Heart left ventricle (tissue), 16 donors: ENCODE results near the gene SFRP4. TPM values are rescaled to one million over a fixed set of nuclear protein-coding genes. Genes with fewer than 3 reads are reported as not detected.

ENCODE experiments used
- ATAC-seq, 4 donors: fragments of 200-7000 bp; cut with Tn5 transposase; one replicate each; pipeline ENCODE4 v1.9.1; 2020 to 2022; ENCODE audit warnings: moderate library complexity in 4 of 4, mild to moderate bottlenecking in 3 of 4, moderate number of reproducible peaks in 1 of 4
- DNase-seq, 5 donors: peaks; one replicate each; pipeline ENCODE4 v3.0.0-alpha.2; 2020
- H3K27ac ChIP-seq, 12 donors: fragments of 200-600 bp; sonication (generic) in 4 of 12; one replicate each; pipeline versions ENCODE4 v1.5.0 to v1.8.0; 2016 to 2022; ENCODE audit warnings: mild to moderate bottlenecking in 2 of 12
- H3K27me3 ChIP-seq, 9 donors: fragments of 200-600 bp; sonication (generic) in 2 of 9; one replicate each; pipeline versions ENCODE4 v1.5.1 to v1.8.0; 2016 to 2022; ENCODE audit warnings: mild to moderate bottlenecking in 3 of 9
- H3K36me3 ChIP-seq, 9 donors: fragments of 200-600 bp; sonication (generic) in 2 of 9; one replicate each; pipeline versions ENCODE4 v1.5.0 to v1.8.0; 2018 to 2022; ENCODE audit warnings: mild to moderate bottlenecking in 2 of 9
- H3K4me1 ChIP-seq, 12 donors: fragments of 200-600 bp; sonication (generic) in 4 of 12; one replicate each; pipeline versions ENCODE4 v1.5.0 to v1.8.0; 2016 to 2022; ENCODE audit warnings: mild to moderate bottlenecking in 3 of 12
- H3K4me3 ChIP-seq, 12 donors: fragments of 200-600 bp; sonication (generic) in 4 of 12; one replicate each; pipeline versions ENCODE4 v1.5.0 to v1.8.0; 2017 to 2022; ENCODE audit warnings: mild to moderate bottlenecking in 9 of 12, moderate library complexity in 4 of 12
- H3K9me3 ChIP-seq, 12 donors: fragments of 200-600 bp; sonication (generic) in 4 of 12; one replicate each; pipeline versions ENCODE4 v1.5.0 to v1.8.0; 2016 to 2022; ENCODE audit warnings: mild to moderate bottlenecking in 1 of 12
- CTCF ChIP-seq, 12 donors: fragments of 200-600 bp; sonication (generic) in 4 of 12; IDR thresholded peaks; one replicate each; pipeline versions ENCODE4 v1.5.0 to v1.8.0; 2018 to 2022; ENCODE audit warnings: antibody characterized with exemption in 12 of 12, mild to moderate bottlenecking in 5 of 12
- POLR2A ChIP-seq, 2 donors: fragments of 450-650 bp; IDR thresholded peaks; one replicate each; pipeline ENCODE4 v1.6.1; 2017; ENCODE audit warnings: antibody characterized with exemption in 2 of 2, mild to moderate bottlenecking in 2 of 2, moderate library complexity in 2 of 2
- WGBS, 4 donors: extraction: QIAGEN DNeasy Blood & Tissue Kit in 2 of 4; methylation state at CpG; one replicate each; pipeline versions ENCODE4 v1.1.5 to v1.1.7; 2013 to 2018; 5-methylcytosine and 5-hydroxymethylcytosine counted together
- intact Hi-C, 10 donors: fragments of 100-400 bp; cut with DNase I; formaldehyde crosslinking; loops; one replicate each; pipeline versions ENCODE4 v1.11.1 to v1.14.2; 2022
- polyA plus RNA-seq, 2 donors: library from polyadenylated mRNA; stranded (reverse); fragments of 200-250 nt; gene quantifications; one replicate each; pipeline ENCODE4 v1.2.3, GENCODE V29; 2013
- total RNA-seq, 9 donors: library from RNA; depleted of rRNA in 2 of 9; stranded (reverse); fragments of >200 nt in 2 of 9; fragmentation: NEBNext Ultra II Directional in 3 of 9; extraction: Animal tissue kit (Norgen Biotek cat#: 25700) in 3 of 9; gene quantifications; one replicate each; pipeline versions ENCODE4 v1.1.0 to v1.2.4, GENCODE V29; 2016 to 2023
- donor health status: ischemic (EF 13 %, LVEDD 7.1; RV severe dilation, severe dysfunction).
- donor health status: healthy with polysubstance abuse.
- donor health status: DM: no; HTN: yes; CAD: no.
- donor health status: DM: no; HTN: no; CAD: no.
- donor health status: ischemic (EF 25% LVEDD 6.9; RV normal size, moderate dysfunction).
- donor health status: ischemic (EF 25% LVEDD 5.7; RV mildly dilated, moderate dysfunction).
- donor health status: healthy.
- donor health status: DM: yes; HTN: yes; CAD: no.
- donor health status: ischemic (EF 35%, LVEDD 5.7; RV mildly dilated, moderate dysfunction).
- donor health status: nonischemic (EF 11% LVEDD 7.7; RV severe dilation, severe dysfunction).
- donor health status: DM: yes; HTN: yes; CAD: no.
- donor health status: PGD.
- donor health status: ischemic (EF 29% LVEDD 5.4; RV normal size, mild dysfunction).
- donor health status: nonischemic (EF 23%, LVEDD 6.1; RV moderate dilation, normal function).

SFRP4 gene
- total and polyA plus RNA-seq, 11 donors, result 0.10 to 21.3 (median 0.87) TPM

- Histone ChIP-seq H3K9me3 (peaks cover 0 to 18% (median 8%) of the 10 kb centered on the region in 12 donors), H3K27me3 (peaks cover 0 to 7% (median 0%) of the 10 kb centered on the region in 9 donors), H3K4me1 (peaks cover 0 to 38% (median 12%) of the 10 kb centered on the region in 12 donors), H3K36me3 (no peaks in the 10 kb centered on the region), H3K27ac (no peak overlapping the region), H3K4me3 (no peak overlapping the region)
- ATAC-seq, result no peak
- 82 to 97% (median 94%) methylated on average over 1 of the region's 1 CpG for WGBS, 4 donors
- TF ChIP-seq POLR2A (IDR thresholded peaks at IDR 0.05) (no peak), CTCF (IDR thresholded peaks at IDR 0.05) (no peak)
- no peak for DNase-seq
- intact Hi-C loops, result no loop called here
Observed at GRCh38 chr7:37925620-37926019, 9.0 kb upstream of the SFRP4 start.

- H3K27me3 ChIP-seq, result peaks cover 0 to 9% (median 0%) of the 10 kb centered on the region in 9 donors
- intact Hi-C loops, result loop anchor here in 1 of 10 donors (5.0 kb wide), 1 partner anchor 148 kb away; no protein-coding TSS in a partner anchor
- peak overlapping the region in 3 of 12 donors; percentile 5 to 64 (median 45) for H3K27ac ChIP-seq
- peaks cover 0 to 43% (median 14%) of the 10 kb centered on the region in 12 donors for H3K4me1 ChIP-seq
- H3K4me3 ChIP-seq, result no peak overlapping the region
- no peak for TF ChIP-seq CTCF (IDR thresholded peaks at IDR 0.05)
- no peak for TF ChIP-seq POLR2A (IDR thresholded peaks at IDR 0.05)
- H3K36me3 ChIP-seq, result no peaks in the 10 kb centered on the region
- DNase-seq, result no peak
- WGBS, 4 donors, result 75 to 89% (median 76%) methylated on average over 3 of the region's 3 CpGs
- no peak for ATAC-seq
- peaks cover 0 to 18% (median 8%) of the 10 kb centered on the region in 12 donors for H3K9me3 ChIP-seq
Observed at GRCh38 chr7:37924491-37925041, 7.9 kb upstream of the SFRP4 start.

DNA sequence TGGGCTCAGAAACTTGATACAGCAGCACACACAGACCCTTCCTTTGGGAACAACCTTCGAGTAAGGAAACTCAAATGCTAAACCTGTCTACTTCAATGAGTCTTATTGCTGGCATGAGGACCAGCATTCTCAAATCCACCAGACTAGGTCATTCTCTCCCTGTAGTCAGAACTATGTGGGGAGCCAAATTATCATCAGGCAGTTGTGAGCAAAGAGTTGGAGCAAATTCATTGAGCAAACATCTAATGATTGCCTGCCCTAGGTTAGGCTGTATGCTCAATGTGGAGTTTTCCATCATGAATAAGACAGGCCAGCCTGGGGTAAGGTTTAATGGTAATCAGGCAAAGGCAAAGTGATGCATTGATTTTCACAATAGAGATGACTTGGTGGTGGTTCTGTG is 7.4 kb upstream of the SFRP4 start:
- Histone ChIP-seq H3K4me1 (peaks cover 0 to 39% (median 14%) of the 10 kb centered on the region in 12 donors), H3K9me3 (peaks cover 0 to 18% (median 8%) of the 10 kb centered on the region in 12 donors), H3K27ac (peak overlapping the region in 3 of 12 donors; percentile 5 to 64 (median 45)), H3K27me3 (peaks cover 0 to 9% (median 0%) of the 10 kb centered on the region in 9 donors), H3K36me3 (no peaks in the 10 kb centered on the region), H3K4me3 (no peak overlapping the region)
- intact Hi-C loops, result loop anchor here in 1 of 10 donors (5.0 kb wide), 1 partner anchor 148 kb away; no protein-coding TSS in a partner anchor
- TF ChIP-seq POLR2A (IDR thresholded peaks at IDR 0.05) (no peak), CTCF (IDR thresholded peaks at IDR 0.05) (no peak)
- ATAC-seq (no peak), DNase-seq (no peak)
- 75 to 92% (median 80%) methylated on average over 1 of the region's 1 CpG for WGBS, 4 donors

DNA sequence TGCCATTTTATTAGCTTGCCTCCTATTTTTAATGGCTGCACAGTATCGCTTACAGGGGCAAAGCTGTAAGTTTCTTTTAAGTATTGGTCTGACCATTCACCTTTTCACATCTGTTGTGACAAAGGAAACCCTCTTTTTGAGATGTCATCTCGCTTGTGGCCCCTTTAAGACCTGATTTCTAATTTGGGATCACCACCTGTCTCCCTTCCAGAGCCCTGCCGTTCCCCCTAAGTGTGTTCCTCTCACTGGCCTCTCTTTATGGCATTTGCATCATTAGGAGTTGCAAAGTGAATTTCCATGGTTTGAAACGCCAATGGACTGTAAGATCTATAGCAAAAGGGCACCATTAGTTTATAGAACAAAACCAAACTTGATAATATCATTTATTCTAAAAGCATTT is 5.3 kb upstream of the SFRP4 start:
- ATAC-seq (no peak), DNase-seq (no peak)
- peak overlapping the region in 8 of 12 donors; percentile 80 to 96 (median 92) for H3K27ac ChIP-seq
- 43 to 53% (median 50%) methylated on average over 4 of the region's 4 CpGs for WGBS, 4 donors
- TF ChIP-seq CTCF (IDR thresholded peaks at IDR 0.05), result no peak
- no peak for TF ChIP-seq POLR2A (IDR thresholded peaks at IDR 0.05)
- H3K36me3 ChIP-seq, result no peaks in the 10 kb centered on the region
- peaks cover 0 to 18% (median 8%) of the 10 kb centered on the region in 12 donors for H3K9me3 ChIP-seq
- H3K4me1 ChIP-seq, result peaks cover 0 to 30% (median 13%) of the 10 kb centered on the region in 12 donors
- H3K27me3 ChIP-seq, result peaks cover 0 to 9% (median 0%) of the 10 kb centered on the region in 9 donors
- peak overlapping the region; percentile 46 to 86 (median 76) for H3K4me3 ChIP-seq
- intact Hi-C loops, result loop anchor here in 2 of 10 donors (2.0 to 5.0 kb wide), 2 partner anchors 21 to 150 kb away; no protein-coding TSS in a partner anchor
